Measurements from ENCODE around the gene PPIA.

The PPIA gene

DNA sequence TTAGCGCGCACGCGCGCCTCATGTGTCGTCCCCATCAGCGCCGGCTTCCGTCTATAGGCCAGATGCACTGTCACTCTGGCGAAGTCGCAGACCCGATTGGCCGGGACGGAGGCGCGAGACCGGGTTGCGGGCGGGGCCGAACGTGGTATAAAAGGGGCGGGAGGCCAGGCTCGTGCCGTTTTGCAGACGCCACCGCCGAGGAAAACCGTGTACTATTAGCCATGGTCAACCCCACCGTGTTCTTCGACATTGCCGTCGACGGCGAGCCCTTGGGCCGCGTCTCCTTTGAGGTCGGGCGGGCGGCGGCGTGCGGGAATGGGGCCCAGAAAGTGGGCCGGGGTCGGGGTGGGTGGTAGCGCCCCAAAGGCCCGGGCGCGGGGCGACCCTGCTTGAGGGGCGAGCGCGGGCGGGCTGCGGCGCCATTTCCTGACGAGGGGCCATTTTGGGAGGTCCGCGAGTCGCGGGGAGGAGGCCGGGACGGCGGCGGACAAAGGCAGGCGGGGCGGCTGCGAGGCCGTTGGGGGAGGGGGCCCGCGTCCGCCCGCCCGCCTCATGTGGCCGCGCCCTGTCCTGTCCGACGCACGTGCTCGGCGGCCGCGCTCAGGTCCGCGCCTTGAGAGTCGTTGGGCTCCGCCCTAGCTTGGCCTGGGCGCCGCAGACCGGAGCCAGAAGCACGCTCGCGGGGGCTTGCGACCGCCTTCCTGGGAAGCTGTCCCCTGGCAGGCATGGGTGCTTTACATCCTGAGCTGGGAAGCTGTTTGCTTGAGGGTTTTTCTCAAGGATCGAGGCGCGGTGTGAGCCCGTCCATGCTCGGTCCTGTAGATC lies at the start of gene PPIA:
TSS of gene PPIA (plus strand) at position 178 of the 825 bp plus-strand sequence. CDS start at position 222, 44 bp downstream.
- peak within 1 kb of the TSS; percentile 69 for H3K4me3 ChIP-seq (ENCODE audit: low read depth, low read length)
- TF ChIP-seq, protein P1, sequence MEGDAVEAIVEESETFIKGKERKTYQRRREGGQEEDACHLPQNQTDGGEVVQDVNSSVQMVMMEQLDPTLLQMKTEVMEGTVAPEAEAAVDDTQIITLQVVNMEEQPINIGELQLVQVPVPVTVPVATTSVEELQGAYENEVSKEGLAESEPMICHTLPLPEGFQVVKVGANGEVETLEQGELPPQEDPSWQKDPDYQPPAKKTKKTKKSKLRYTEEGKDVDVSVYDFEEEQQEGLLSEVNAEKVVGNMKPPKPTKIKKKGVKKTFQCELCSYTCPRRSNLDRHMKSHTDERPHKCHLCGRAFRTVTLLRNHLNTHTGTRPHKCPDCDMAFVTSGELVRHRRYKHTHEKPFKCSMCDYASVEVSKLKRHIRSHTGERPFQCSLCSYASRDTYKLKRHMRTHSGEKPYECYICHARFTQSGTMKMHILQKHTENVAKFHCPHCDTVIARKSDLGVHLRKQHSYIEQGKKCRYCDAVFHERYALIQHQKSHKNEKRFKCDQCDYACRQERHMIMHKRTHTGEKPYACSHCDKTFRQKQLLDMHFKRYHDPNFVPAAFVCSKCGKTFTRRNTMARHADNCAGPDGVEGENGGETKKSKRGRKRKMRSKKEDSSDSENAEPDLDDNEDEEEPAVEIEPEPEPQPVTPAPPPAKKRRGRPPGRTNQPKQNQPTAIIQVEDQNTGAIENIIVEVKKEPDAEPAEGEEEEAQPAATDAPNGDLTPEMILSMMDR (IDR thresholded peaks at IDR 0.05; ENCODE audit: low read depth, low read length, missing control alignments), result no peak
- peak; percentile 96 for DNase-seq (ENCODE audit: low read depth)

DNA sequence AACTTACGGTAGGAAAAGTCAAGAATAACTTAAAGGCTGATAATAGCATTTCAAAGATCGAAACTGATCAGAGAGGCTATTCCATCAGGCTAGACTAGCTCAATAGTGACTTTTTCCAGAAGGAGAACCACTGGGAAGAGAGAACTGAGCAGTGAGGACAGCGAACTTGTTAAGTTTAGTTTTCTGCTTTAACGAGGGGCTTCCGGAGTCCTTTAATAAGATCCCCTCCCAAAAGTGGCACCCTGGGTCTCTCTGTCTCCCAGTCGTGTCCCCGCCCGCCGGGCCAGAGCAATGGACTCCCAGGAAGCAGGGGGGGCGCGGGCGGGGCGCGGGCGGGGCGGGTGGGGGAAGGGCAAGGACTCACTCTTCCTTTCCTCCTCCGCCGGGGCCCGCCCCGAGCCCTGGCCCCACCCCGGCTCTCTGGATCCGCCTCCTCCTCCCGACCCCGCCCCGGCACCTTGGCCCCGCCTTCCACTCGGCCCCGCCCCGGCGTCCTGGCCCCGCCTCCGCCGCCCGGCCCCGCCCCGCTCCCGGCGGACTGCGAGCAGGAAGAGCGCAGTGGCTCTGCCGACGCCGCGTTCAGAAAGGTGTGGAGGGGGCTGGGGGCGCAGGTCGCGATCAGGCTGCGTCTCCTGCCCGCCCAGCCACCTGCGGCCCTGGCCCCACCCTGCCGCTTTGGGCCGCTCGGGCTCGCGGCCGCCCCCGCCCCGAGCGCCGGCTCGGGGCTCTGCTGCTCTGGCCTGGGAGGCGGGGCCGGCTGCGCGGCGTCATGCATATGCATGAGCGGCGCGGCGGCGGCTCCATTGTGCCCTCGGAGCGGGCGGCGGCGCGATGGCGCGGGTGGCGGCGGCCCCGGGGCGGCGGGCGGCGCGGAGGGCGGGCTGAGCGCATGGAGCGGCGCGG lies 48.2 kb upstream of the PPIA start, which contains the start of gene ZMIZ2:
TSS of gene ZMIZ2 (plus strand) at position 803 of the 903 bp plus-strand sequence. CDS start 7,403 bp downstream, outside the sequence.
- DNase-seq (ENCODE audit: low read depth), result no peak

DNA sequence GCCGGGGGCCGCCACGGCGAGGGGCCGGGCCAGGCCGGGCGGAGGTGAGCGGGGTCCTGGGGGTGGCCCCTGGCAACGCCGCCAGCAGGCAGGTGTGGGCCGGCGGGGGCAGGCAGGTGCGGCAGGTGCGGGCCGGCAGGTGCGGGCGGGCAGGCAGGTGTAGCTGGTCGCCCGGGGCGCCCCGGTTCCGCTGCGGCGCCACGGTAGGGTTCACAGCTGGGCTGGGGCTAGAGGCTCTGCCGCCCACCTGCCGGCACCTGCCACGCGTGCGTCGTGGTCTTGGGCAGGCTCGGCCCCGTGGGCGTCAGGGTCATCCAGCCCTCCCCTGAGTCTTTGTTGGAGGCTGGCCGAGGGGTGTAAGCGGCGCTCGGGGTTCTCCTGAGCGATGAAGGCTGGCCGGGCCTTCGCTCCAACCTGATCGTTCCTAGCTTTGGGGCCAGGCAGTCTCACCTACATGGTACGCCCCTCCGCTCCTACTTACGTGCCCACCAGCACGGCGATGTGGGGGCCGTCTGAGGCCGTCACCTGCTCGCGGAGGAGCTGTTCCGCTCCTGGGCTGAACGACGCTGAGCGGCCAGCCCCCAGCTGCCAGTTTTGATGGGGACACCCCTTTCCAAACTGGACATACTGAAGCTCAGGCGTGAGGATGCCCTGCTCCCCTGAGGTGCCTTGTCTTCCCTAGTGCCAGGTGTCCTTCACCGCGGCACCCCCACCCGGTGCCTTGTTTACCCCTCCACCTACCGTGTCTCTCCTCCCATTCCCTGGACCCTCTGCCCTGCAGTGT lies 47.3 kb upstream of the PPIA start:
- TF ChIP-seq, protein P1 (IDR thresholded peaks at IDR 0.05; ENCODE audit: low read depth, low read length, missing control alignments), result no peak
- peak overlapping the region; percentile 91 for H3K4me3 ChIP-seq (ENCODE audit: low read depth, low read length)
- DNase-seq (ENCODE audit: low read depth), result no peak

More for the DNA sequence above, 48.2 kb upstream of the PPIA start, which contains the start of gene ZMIZ2:
- TF ChIP-seq, protein P1 (IDR thresholded peaks at IDR 0.05; ENCODE audit: low read depth, low read length, missing control alignments), result no peak
- peak within 1 kb of the TSS; percentile 91 for H3K4me3 ChIP-seq (ENCODE audit: low read depth, low read length)

DNA sequence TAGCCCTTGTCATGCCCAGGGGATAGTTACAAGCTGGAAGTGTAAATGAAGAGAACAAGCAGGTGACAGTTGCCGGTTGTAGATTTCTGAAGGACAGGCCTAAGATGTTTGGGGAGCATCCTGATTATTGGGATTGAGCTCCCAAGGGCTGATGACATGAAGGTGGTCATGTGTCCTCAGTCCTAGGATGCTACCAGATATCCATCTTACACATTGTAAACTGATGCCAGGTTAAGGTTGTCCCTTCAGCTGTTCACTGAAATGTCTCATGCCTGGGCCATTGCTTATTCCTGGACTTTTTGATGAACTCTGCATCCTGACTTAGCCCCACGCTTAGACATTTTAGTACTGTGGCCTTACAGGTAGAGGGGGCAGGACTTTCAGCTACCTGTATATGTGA lies 46.5 kb upstream of the PPIA start:
- TF ChIP-seq, protein P1 (IDR thresholded peaks at IDR 0.05; ENCODE audit: low read depth, low read length, missing control alignments), result no peak
- DNase-seq (ENCODE audit: low read depth), result no peak
- peak overlapping the region; percentile 91 for H3K4me3 ChIP-seq (ENCODE audit: low read depth, low read length)

DNA sequence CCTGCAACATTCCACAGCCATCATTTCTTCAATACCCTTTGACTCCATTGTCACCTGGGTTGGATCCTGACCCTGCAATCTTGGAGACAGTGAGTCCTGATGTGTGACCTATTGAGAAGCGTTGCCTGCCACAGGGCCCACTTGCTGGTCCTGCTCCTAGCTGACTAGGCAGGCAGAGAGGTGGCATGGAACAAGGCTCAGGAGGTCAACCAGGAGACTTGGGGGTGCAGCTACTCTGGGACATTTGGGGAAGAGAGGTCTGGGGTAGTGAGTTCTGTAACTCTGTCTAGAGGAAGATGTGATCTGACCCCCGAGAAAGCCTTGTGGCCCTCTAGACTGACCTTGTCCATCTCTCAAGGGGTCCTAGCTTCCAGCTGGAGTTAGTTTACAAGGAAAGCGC lies 46.1 kb upstream of the PPIA start:
- TF ChIP-seq, protein P1 (IDR thresholded peaks at IDR 0.05; ENCODE audit: low read depth, low read length, missing control alignments), result no peak
- H3K4me3 ChIP-seq (ENCODE audit: low read depth, low read length), result peak overlapping the region; percentile 91
- DNase-seq (ENCODE audit: low read depth), result no peak

DNA sequence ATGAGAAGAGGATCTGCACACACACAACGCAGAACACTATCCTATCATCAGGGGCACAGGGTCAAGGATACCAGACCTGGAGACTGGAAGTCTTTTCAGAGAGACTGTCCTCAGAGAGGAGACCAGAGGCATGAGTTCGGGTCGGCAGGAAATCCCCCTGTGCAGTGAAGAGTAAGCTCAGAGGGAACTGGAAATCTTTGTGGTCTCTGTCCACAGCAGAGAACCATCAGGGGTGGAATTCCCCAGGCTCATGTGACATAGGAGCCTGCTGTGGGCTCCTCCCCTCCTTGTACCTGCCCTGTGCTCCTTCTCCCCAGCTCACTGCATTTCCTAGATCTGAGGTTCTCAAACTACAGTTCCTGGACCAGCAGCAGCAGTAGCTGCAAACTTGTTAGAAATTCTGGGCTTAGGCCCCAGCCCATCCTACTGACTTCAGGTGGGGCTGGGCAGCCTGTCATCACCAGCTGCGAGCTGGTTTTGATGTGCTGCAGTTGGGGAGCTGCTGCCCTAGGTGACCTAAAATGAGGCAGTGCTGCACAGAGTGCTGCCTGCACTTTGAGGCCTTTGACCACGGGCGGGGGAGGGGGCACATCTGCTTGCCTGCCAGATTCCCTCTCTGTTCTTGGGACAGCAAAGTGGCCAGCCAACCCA lies 45.4 kb upstream of the PPIA start:
- DNase-seq (ENCODE audit: low read depth), result peak; percentile 75
- peak overlapping the region; percentile 91 for H3K4me3 ChIP-seq (ENCODE audit: low read depth, low read length)
- TF ChIP-seq, protein P1 (IDR thresholded peaks at IDR 0.05; ENCODE audit: low read depth, low read length, missing control alignments), result no peak
